HFFc6 (cell line): ENCODE measurements around the gene STK31. TPM values are rescaled to one million over a fixed set of nuclear protein-coding genes. Genes with fewer than 3 reads are reported as not detected.

Experiments used
- DNase-seq: peaks from one replicate; pipeline ENCODE4 v3.0.0-alpha.2; 2018
- H3K27ac Mint-ChIP-seq: 2 replicates; pipeline ENCODE4 v1.8.0; 2020; ENCODE audit warnings: mild to moderate bottlenecking, mixed read lengths
- H3K27me3 Mint-ChIP-seq: 2 replicates; pipeline ENCODE4 v1.8.0; 2021; ENCODE audit warnings: mild to moderate bottlenecking, moderate library complexity, mixed read lengths; ENCODE audit not compliant: insufficient read depth
- H3K36me3 Mint-ChIP-seq: 2 replicates; pipeline ENCODE4 v1.8.0; 2021; ENCODE audit warnings: low read depth, mixed read lengths
- H3K4me1 Mint-ChIP-seq: 2 replicates; pipeline ENCODE4 v1.8.0; 2020; ENCODE audit warnings: low read depth, mixed read lengths
- H3K4me3 Mint-ChIP-seq: 2 replicates; pipeline ENCODE4 v1.8.0; 2020; ENCODE audit warnings: mild to moderate bottlenecking, moderate library complexity, mixed read lengths
- H3K9me3 Mint-ChIP-seq: 2 replicates; pipeline ENCODE4 v1.8.0; 2020; ENCODE audit warnings: mild to moderate bottlenecking, mixed read lengths
- CTCF ChIP-seq: fragments of 200-600 bp; sonication (generic); IDR thresholded peaks from 2 replicates; pipeline ENCODE4 v1.5.0; 2021; ENCODE audit warnings: antibody characterized with exemption, mild to moderate bottlenecking
- total RNA-seq, 6 experiments: library from RNA; stranded (reverse); fragmentation: NEBNext Ultra II Directional; extraction: Animal tissue kit (Norgen Biotek cat#: 25700); gene quantifications; 2 replicates in 1 of 6; 3 replicates in 5 of 6; pipeline ENCODE4 v1.2.3, GENCODE V29; 2021

Gene STK31
- total RNA-seq, 6 experiments from 2014 or later = not detected

- H3K36me3 Mint-ChIP-seq = no peaks in the 10 kb centered on the region
- TF ChIP-seq CTCF = no peak
- no peak overlapping the region for H3K27ac Mint-ChIP-seq
- H3K27me3 Mint-ChIP-seq = peaks cover 4% of the 10 kb centered on the region
- H3K4me1 Mint-ChIP-seq = peaks cover 7% of the 10 kb centered on the region
- no peaks in the 10 kb centered on the region for H3K9me3 Mint-ChIP-seq
- no peak for DNase-seq
- no peak overlapping the region for H3K4me3 Mint-ChIP-seq
These were observed 20.9 kb upstream of the STK31 start for GRCh38 chr7:23689165-23689564.

GRCh38 chr7:23691320-23691719 lies 18.7 kb upstream of the STK31 start:
- TF ChIP-seq CTCF = no peak

GRCh38 chr7:23693224-23693623 lies 16.8 kb upstream of the STK31 start:
- peaks cover 4% of the 10 kb centered on the region for H3K27me3 Mint-ChIP-seq
- H3K27ac Mint-ChIP-seq = no peak overlapping the region
- H3K36me3 Mint-ChIP-seq = no peaks in the 10 kb centered on the region
- no peak for TF ChIP-seq CTCF
- H3K4me3 Mint-ChIP-seq = no peak overlapping the region
- peaks cover 9% of the 10 kb centered on the region; the same call in 1 of the 2 replicates for H3K4me1 Mint-ChIP-seq
- no peak for DNase-seq
- no peaks in the 10 kb centered on the region for H3K9me3 Mint-ChIP-seq

More at GRCh38 chr7:23691320-23691719, 18.7 kb upstream of the STK31 start:
- no peaks in the 10 kb centered on the region for H3K9me3 Mint-ChIP-seq
- H3K4me3 Mint-ChIP-seq = no peak overlapping the region
- peaks cover 4% of the 10 kb centered on the region for H3K27me3 Mint-ChIP-seq
- no peak overlapping the region for H3K27ac Mint-ChIP-seq
- H3K4me1 Mint-ChIP-seq = peaks cover 7% of the 10 kb centered on the region
- no peaks in the 10 kb centered on the region for H3K36me3 Mint-ChIP-seq
- DNase-seq = no peak

GRCh38 chr7:23696916-23697441 lies 13.0 kb upstream of the STK31 start:
- H3K27me3 Mint-ChIP-seq = no peaks in the 10 kb centered on the region; the same call in 1 of the 2 replicates
- TF ChIP-seq CTCF = peak; percentile 91
- peak; percentile 52 for DNase-seq
- no peak overlapping the region for H3K4me3 Mint-ChIP-seq
- H3K4me1 Mint-ChIP-seq = peaks cover 9% of the 10 kb centered on the region; the same call in 1 of the 2 replicates
- no peak overlapping the region for H3K27ac Mint-ChIP-seq
- H3K9me3 Mint-ChIP-seq = no peaks in the 10 kb centered on the region
- no peaks in the 10 kb centered on the region for H3K36me3 Mint-ChIP-seq

GRCh38 chr7:23698822-23699221 lies 11.2 kb upstream of the STK31 start:
- no peak for DNase-seq
- Mint-ChIP-seq H3K4me3 (no peak overlapping the region), H3K4me1 (peaks cover 9% of the 10 kb centered on the region; the same call in 1 of the 2 replicates), H3K27me3 (no peaks in the 10 kb centered on the region; the same call in none of the 2 replicates), H3K27ac (no peak overlapping the region), H3K36me3 (no peaks in the 10 kb centered on the region), H3K9me3 (no peaks in the 10 kb centered on the region)
- TF ChIP-seq CTCF = no peak

GRCh38 chr7:23700046-23700445 lies 10.0 kb upstream of the STK31 start:
- no peak overlapping the region for H3K27ac Mint-ChIP-seq
- DNase-seq = no peak
- no peaks in the 10 kb centered on the region; the same call in 1 of the 2 replicates for H3K9me3 Mint-ChIP-seq
- no peaks in the 10 kb centered on the region for H3K36me3 Mint-ChIP-seq
- TF ChIP-seq CTCF = no peak
- peaks cover 9% of the 10 kb centered on the region; the same call in 1 of the 2 replicates for H3K4me1 Mint-ChIP-seq
- H3K27me3 Mint-ChIP-seq = peaks cover 1% of the 10 kb centered on the region
- H3K4me3 Mint-ChIP-seq = no peak overlapping the region
